Prostate gland (tissue), 2 donors: ENCODE results near the gene ABCC8. TPM values are rescaled to one million over a fixed set of nuclear protein-coding genes. Genes with fewer than 3 reads are reported as not detected.

Experiments
- DNase-seq: peaks from one replicate; pipeline ENCODE4 v3.0.0-alpha.2; 2019; ENCODE audit warnings: low spot score
- H3K27ac ChIP-seq, 2 donors: fragments of 200-600 bp; sonication (generic); 2 replicates each; pipeline ENCODE4 v1.5.1; 2017 to 2019
- H3K27me3 ChIP-seq: fragments of 200-600 bp; sonication (generic); replicated peaks from 2 replicates; pipeline ENCODE4 v1.5.1; 2019; ENCODE audit not compliant: insufficient read depth
- H3K36me3 ChIP-seq, 2 donors: fragments of 200-600 bp; sonication (generic); 1 replicate in 1 of 2; 2 replicates in 1 of 2; pipeline versions ENCODE4 v1.5.1 to v1.8.1; 2017 to 2019
- H3K4me1 ChIP-seq: fragments of 200-600 bp; sonication (generic); replicated peaks from 2 replicates; pipeline ENCODE4 v1.5.1; 2019
- H3K4me3 ChIP-seq, 2 donors: fragments of 200-600 bp; sonication (generic); 2 replicates each; pipeline ENCODE4 v1.5.1; 2017 to 2019
- H3K9me3 ChIP-seq: fragments of 200-600 bp; sonication (generic); 2 replicates; pipeline ENCODE4 v1.5.1; 2017
- POLR2A ChIP-seq: fragments of 450-650 bp; IDR thresholded peaks from one replicate; pipeline ENCODE4 v1.6.1; 2016; ENCODE audit warnings: antibody characterized with exemption, mild to moderate bottlenecking
- POLR2AphosphoS5 ChIP-seq: sonication (generic); formaldehyde crosslinking; IDR thresholded peaks from one replicate; pipeline ENCODE4 v1.6.1; 2017; ENCODE audit warnings: antibody characterized with exemption
- WGBS: methylation state at CpG from one replicate; pipeline ENCODE4 v1.1.5; 2018; 5-methylcytosine and 5-hydroxymethylcytosine counted together
- intact Hi-C: fragments of 100-400 bp; cut with DNase I; formaldehyde crosslinking; loops from one replicate; pipeline ENCODE4 v1.14.2; 2022
- total RNA-seq, 2 donors: library from RNA; depleted of rRNA; stranded (reverse); fragments of >200 nt; gene quantifications; one replicate each; pipeline ENCODE4 v1.1.0, GENCODE V29; 2016
- TF ChIP-seq, protein P1 (sequence below), 4 experiments: fragments of 200-600 bp in 2 of 4; fragments of 450-650 bp in 2 of 4; sonication (generic) in 2 of 4; IDR thresholded peaks; 1 replicate in 3 of 4; 2 replicates in 1 of 4; pipeline ENCODE4 v1.5.1; 2016 to 2019; ENCODE audit warnings: antibody characterized with exemption in 4 of 4, mild to moderate bottlenecking in 2 of 4, moderate library complexity in 2 of 4

Gene ABCC8
- total RNA-seq, 2 donors from 2014 or later: 5.7 to 10.2 TPM

GRCh38 chr11:17421781-17422180 lies 54.9 kb downstream of the ABCC8 start:
- Histone ChIP-seq H3K4me3 (no peak overlapping the region), H3K4me1 (no peaks in the 10 kb centered on the region), H3K9me3 (no peaks in the 10 kb centered on the region), H3K27me3 (no peaks in the 10 kb centered on the region), H3K36me3 (no peaks in the 10 kb centered on the region), H3K27ac (no peak overlapping the region)
- no peak for DNase-seq
- 41% methylated on average over 4 of the region's 4 CpGs for WGBS
- TF ChIP-seq, protein P1, sequence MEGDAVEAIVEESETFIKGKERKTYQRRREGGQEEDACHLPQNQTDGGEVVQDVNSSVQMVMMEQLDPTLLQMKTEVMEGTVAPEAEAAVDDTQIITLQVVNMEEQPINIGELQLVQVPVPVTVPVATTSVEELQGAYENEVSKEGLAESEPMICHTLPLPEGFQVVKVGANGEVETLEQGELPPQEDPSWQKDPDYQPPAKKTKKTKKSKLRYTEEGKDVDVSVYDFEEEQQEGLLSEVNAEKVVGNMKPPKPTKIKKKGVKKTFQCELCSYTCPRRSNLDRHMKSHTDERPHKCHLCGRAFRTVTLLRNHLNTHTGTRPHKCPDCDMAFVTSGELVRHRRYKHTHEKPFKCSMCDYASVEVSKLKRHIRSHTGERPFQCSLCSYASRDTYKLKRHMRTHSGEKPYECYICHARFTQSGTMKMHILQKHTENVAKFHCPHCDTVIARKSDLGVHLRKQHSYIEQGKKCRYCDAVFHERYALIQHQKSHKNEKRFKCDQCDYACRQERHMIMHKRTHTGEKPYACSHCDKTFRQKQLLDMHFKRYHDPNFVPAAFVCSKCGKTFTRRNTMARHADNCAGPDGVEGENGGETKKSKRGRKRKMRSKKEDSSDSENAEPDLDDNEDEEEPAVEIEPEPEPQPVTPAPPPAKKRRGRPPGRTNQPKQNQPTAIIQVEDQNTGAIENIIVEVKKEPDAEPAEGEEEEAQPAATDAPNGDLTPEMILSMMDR (IDR thresholded peaks at IDR 0.05): no peak
- TF ChIP-seq POLR2A (no peak), POLR2AphosphoS5 (no peak)
- intact Hi-C loops: no loop called here

DNA sequence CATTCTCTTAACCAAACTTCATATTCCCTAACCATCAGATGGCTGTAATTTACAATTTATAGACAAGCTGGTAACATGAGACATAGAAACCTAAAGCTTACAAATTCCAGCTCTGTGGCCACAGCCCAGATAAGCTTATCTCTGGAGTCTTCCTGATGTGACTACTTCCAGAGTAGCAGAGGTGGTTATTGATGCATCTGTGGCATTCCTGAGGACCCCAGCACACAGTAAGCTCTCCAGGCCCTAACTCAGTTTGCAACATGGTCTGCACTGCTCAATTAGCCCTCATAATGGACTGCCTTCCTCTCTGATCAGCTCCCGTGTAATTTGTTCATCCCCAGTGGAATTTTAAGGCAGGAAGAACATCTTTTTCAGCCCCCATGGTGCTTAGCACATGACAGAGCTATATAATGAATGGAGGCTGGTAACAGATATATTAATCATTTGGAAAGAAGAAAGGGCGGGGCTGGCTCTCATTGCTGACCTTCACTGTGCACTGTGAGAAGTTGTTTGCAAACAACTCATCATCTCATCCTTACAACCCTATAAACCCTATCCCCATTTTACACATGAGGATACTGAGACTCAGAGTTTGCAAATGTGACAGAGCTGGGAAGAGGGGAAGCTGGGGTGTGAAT lies 58.1 kb downstream of the ABCC8 start:
- WGBS: 58% methylated on average over 2 of the region's 2 CpGs
- Histone ChIP-seq H3K4me1 (peaks cover 5% of the 10 kb centered on the region), H3K36me3 (no peaks in the 10 kb centered on the region), H3K9me3 (no peaks in the 10 kb centered on the region), H3K27me3 (no peaks in the 10 kb centered on the region), H3K4me3 (no peak overlapping the region), H3K27ac (no peak overlapping the region)
- intact Hi-C loops: no loop called here
- TF ChIP-seq, protein P1 (IDR thresholded peaks at IDR 0.05): no peak
- TF ChIP-seq POLR2AphosphoS5 (no peak), POLR2A (no peak)
- DNase-seq: no peak

- Histone ChIP-seq H3K9me3 (no peaks in the 10 kb centered on the region), H3K4me3 (no peak overlapping the region), H3K36me3 (no peaks in the 10 kb centered on the region), H3K27me3 (no peaks in the 10 kb centered on the region), H3K4me1 (peaks cover 11% of the 10 kb centered on the region), H3K27ac (no peak overlapping the region)
- DNase-seq: no peak
- TF ChIP-seq, protein P1 (IDR thresholded peaks at IDR 0.05): no peak
- TF ChIP-seq POLR2A (no peak), POLR2AphosphoS5 (no peak)
- WGBS: 66% methylated on average over 2 of the region's 2 CpGs
- intact Hi-C loops: no loop called here
Measured at GRCh38 chr11:17416492-17416891, 60.2 kb downstream of the ABCC8 start.

- H3K36me3 ChIP-seq: no peaks in the 10 kb centered on the region
- H3K4me3 ChIP-seq: no peak overlapping the region
- intact Hi-C loops: no loop called here
- TF ChIP-seq POLR2AphosphoS5: no peak
- no peak for TF ChIP-seq POLR2A
- TF ChIP-seq, protein P1 (IDR thresholded peaks at IDR 0.05): no peak
- WGBS: 79% methylated on average over 6 of the region's 6 CpGs
- H3K27me3 ChIP-seq: no peaks in the 10 kb centered on the region
- H3K27ac ChIP-seq: no peak overlapping the region
- DNase-seq: no peak
- H3K9me3 ChIP-seq: no peaks in the 10 kb centered on the region
- peaks cover 15% of the 10 kb centered on the region for H3K4me1 ChIP-seq
Measured at GRCh38 chr11:17415523-17416104, 61.0 kb downstream of the ABCC8 start.

DNA sequence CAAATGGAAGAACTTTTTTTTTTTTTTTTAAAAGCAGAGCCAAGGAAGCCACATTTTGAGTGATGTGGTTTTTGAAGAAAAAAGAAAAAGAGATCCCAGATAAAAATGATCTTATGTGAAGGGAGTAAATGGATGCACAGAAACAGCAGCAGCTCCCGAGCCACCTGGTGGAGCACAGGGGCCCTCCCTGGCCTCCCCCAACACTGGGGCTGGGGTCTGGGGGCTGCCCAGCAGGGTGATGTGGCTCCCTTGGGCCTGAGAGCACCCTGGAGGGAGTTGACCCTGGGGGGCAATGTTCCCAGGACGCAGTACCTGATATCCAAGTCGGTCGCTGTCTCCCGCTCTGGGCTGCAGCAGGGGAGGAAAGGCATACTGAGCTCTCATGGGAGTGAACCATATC lies 61.7 kb downstream of the ABCC8 start:
- 84% methylated on average over 3 of the region's 5 CpGs for WGBS
- Histone ChIP-seq H3K27ac (no peak overlapping the region), H3K27me3 (no peaks in the 10 kb centered on the region)

More for the DNA sequence above, 61.7 kb downstream of the ABCC8 start:
- TF ChIP-seq POLR2AphosphoS5 (no peak), POLR2A (no peak)
- TF ChIP-seq, protein P1 (IDR thresholded peaks at IDR 0.05): no peak
- DNase-seq: no peak
- Histone ChIP-seq H3K4me3 (no peak overlapping the region), H3K4me1 (peaks cover 15% of the 10 kb centered on the region), H3K9me3 (no peaks in the 10 kb centered on the region), H3K36me3 (no peaks in the 10 kb centered on the region)
- intact Hi-C loops: no loop called here
